CD4-positive, alpha-beta T cell treated with Interleukin-2 at 100 ng/mL for 4 hours (primary cell): ENCODE results near the gene FMNL1.
"Not testable (repeated sequence)": the region's sequence is repeated elsewhere in the genome, so short reads cannot be mapped to it uniquely, and the experiment has no call there.

Experiments
- DNase-seq: peaks from one replicate; pipeline ENCODE4 v3.0.0-alpha.2; 2020; ENCODE audit warnings: low spot score

The FMNL1 gene

DNA sequence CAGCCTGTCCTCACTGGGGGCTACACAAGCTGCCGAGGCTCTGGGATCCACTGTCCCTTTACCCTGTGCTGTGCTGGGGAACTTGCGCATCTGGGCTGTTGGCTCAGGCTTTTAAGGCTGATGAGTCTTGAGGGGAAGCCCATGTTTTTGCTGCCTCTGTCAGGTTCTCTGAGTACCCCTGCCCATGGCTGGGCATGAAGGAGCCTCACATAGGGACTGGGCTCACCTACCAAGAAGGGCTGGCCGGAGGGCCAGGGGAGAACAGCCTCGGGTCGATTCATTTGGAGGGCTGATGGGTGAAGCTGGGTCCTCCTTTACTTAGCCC lies 14.6 kb downstream of the FMNL1 start:
- no peak for DNase-seq

GRCh38 chr17:45237686-45238085 lies 16.0 kb downstream of the FMNL1 start:
- DNase-seq, result no peak

DNA sequence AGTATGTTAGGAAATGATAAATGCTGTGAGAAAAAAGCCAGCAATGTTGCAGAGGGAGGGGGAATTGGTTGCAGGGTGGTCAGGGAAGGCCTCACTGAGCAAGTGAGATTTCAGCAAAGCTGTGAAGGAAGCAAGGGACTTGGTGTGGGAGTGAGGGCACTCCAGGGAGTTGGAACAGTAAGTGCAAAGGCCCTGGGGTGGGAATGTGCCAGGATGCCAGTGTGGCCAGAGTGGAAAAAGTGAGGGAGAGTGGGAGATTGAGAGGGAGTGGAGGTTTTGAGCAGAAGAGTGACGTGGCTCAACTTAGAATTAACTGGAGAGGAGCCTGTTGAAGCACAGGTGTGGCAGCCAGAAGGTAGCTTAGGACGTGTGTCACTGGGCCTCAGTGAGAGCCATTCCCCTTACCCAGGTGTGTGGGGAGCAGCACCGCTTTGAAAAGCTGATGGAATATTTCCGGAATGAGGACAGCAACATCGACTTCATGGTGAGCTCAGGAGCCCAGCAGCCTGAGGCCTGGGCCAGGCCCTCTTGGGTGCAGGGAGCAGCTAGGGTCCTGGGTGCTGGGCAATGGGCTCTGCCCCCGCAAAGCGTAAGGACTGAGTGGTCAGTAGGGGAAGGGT lies 16.6 kb downstream of the FMNL1 start:
- DNase-seq, result no peak

- DNase-seq, result no peak
Measured at GRCh38 chr17:45240905-45241327, 19.2 kb downstream of the FMNL1 start.

DNA sequence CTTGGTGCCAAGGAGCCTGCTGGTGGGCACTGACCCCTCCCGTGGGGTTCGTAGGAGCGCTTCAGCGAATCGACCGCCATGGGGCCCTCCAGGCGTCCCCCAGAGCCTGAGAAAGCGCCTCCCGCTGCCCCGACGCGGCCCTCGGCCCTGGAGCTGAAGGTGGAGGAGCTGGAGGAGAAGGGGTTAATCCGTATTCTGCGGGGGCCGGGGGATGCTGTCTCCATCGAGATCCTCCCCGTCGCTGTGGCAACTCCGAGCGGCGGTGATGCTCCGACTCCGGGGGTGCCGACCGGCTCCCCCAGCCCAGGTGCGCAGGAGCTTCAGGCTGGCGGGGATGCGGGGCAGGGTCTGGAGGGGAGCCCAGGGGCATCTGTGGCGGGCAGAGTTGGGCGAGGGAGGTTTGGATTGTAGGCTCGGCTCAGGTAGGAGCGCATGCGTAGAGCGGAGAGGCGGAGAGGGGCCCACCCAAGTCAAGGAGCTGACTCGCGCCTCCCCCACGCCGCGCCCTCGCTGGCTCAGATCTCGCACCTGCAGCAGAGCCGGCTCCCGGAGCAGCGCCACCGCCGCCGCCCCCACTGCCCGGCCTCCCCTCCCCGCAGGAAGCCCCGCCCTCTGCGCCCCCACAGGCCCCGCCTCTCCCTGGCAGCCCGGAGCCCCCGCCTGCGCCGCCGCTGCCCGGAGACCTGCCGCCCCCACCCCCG lies 19.8 kb downstream of the FMNL1 start:
- no peak for DNase-seq

GRCh38 chr17:45242029-45242414 lies 20.3 kb downstream of the FMNL1 start:
- no peak for DNase-seq

DNA sequence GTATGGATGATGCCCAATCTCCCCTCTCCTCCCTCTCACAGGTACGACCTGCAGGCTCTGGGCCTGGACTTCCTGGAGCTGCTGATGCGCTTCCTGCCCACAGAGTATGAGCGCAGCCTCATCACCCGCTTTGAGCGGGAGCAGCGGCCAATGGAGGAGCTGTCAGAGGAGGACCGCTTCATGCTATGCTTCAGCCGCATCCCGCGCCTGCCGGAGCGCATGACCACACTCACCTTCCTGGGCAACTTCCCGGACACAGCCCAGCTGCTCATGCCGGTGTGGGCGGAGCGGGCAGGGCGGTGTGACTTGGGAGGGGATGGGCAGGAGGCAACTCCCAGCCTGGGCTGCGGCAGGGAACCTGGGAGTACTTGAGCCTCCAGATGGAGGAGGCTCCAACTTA lies 22.1 kb downstream of the FMNL1 start:
- DNase-seq, result no peak

- DNase-seq, result no peak
Measured at GRCh38 chr17:45244725-45245656, 23.3 kb downstream of the FMNL1 start.

GRCh38 chr17:45246338-45246737 lies 24.7 kb downstream of the FMNL1 start:
- no peak for DNase-seq

GRCh38 chr17:45246861-45247428 lies 25.3 kb downstream of the FMNL1 start:
- no peak for DNase-seq

- DNase-seq, result peak; percentile 96
Measured at GRCh38 chr17:45247429-45248131, 25.9 kb downstream of the FMNL1 start.

DNA sequence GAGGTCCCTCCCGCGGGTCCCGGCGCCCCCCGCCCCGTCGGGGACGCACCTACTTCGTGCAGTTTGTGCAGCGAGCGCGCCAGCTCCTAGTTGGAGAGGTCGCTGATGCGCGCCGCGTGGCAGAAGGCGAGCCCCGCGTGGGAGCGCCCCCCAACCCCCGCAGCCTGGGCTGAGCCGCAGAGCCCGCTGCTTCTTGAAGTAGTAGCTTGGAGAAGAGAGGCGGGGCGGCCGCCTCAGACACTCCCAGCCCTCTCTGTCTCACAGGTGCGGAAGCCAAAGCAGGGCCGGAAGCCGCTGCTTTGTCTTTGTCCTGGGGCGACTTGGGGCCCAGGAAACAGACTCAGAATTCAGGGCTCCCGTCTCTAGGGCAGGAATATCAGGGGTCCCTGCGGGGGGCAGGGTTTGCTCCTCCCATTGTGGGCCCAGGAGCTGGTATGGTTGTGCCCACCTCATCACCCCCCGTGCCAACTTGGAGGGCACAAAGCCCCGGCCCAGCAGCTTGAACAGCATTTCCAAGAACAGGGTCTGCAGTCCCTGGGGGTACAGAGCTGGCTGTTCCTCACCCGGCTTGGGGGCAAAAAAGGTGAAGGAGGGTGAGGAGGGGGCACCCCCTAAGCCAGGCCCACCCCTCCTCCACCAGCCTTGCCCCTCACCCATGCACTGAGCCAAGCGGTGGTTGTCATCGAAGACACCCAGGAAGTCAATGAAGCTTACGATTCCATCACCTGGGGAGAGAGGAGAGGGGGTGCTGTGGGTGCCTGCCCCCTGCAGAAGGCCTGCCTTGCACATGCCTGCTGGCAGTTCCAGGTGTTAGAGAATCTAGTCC lies 26.7 kb downstream of the FMNL1 start:
- peak; percentile 81 for DNase-seq

DNA sequence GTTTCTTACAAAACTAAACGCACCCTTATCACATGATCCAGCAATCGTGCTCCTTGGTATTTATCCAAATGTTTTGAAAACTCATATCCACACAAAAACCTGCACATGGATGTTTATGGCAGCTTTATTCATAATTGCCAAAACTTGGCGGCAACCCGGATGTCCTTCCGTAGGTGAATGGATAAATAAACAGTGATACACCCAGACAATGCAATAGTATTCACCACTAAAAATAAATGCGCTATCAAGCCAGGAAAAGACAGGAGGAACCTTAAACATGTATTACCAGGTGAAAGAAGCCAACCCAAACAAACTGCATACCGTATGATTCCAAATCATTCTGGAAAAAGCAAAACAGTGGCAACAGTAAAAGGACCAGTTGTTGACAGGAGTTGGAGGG lies 30.2 kb downstream of the FMNL1 start:
- no peak for DNase-seq

DNA sequence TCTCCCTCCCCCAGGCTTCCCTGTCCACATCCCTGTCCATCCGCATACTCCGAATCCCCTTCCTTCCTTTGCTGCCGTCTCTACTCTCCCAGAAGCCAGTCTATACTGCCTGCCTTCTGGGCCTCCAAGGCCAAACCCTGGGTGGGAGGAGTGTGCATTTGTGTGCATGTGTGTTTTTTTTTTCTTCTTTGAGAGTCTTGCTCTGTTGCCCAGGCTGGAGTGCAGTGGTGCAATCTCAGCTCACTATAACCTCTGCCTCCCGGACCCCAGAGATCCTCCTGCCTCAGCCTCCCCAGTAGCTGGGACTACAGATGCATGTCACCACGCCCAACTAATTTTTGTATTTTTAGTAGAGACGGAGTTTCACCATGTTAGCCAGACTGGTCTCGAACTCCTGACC lies 31.6 kb downstream of the FMNL1 start:
- not testable (repeated sequence) for DNase-seq

DNA sequence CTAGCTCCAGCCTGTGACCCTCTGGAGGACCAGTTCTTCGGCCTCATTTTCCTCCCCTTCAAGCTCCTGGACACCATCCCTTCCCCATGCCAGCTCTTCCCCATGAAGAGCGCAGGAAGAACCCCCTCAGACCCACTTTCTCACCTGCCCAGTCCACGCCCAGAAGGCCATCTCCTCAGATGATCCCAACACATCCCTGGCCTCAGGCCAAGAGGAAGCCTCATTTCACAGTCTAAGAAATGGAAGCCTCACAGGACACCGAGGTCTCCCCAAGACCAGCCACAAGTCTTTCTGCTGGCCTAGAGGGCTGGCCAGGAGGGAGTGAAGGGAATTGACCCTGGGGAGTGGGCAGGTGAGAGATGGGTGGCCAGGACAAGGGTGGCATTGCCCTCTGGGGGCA lies 32.2 kb downstream of the FMNL1 start:
- no peak for DNase-seq

DNA sequence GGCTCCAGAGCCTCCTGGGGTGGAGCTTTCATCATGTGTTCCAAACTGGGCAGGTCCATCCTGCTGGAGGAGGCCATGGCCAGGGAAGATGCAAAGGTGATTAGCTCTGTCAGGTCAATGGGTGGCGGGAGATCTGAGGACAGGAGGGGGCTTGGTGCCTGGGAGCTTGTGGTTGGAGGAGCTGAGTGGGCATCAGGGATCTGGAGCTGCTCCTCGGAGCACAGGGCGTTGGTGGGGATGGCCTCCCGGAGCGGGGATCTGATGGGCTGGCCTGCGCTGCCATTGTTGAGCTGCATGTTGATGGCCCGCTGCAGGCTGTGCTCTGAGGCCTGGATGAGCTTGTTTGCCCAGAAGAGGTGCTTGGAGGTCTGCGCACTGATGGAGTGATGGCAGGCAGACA lies 33.7 kb downstream of the FMNL1 start:
- DNase-seq, result no peak

DNA sequence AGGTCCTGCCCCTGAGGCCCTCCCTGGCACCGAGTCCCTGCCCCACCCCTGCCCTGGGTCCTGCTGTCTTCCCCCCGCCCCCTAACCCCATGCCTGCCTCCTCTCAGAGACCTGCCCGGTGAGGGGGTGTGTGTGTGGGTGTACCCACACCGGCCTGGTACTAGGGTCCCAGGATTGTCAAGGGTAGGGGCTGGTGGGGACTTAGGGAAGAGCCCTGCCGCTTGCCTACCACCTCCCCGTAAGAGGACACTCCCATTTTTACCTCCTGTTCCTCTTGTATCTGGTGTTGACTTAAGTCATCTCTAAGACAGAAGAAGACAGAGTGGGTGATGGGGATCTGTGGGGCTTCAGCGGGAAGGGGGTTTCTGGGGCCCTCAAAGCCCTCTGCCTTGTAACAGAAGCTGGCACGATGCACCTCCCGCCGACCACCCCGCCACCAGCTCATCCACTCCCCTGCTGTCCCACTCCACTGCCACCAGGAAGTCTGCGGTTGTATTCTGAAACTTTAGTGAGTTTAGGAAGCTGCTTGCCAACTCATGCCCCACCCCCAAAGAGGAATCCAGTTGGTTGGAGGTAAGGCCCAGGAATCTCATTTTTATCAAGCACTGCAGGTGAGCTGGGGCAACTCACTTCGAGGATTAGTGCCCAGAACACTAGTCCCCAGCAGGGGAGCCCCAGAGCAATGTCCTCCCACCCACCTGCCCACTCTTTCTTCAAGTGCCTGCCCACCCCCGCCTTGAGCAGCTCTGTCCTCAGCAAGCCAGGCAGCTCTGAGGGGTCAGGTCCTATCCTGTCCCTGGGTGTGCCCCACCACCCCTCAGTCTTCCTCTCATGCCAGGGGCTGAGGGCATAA lies 34.7 kb downstream of the FMNL1 start:
- DNase-seq, result no peak

- DNase-seq, result no peak
Measured at GRCh38 chr17:45257115-45257514, 35.4 kb downstream of the FMNL1 start.

DNA sequence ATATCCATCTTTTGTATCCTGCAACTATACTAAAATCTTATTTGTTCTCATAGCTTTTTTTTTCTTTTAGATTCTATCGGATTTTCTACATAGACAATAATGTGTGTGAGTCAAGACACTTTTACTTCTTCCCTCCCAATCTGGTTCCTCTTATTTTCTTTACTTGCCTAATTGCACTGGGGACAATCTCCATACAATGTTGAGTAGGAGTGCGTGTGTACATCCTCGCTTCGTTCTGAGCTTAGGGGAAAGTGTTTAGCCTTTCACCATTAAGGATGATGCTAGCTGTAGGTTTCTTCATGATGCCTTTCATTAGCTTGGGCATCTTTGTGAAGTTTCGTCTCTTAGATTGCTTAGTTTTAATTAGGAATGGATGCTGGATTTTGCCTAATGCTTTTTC lies 37.3 kb downstream of the FMNL1 start:
- no peak for DNase-seq

DNA sequence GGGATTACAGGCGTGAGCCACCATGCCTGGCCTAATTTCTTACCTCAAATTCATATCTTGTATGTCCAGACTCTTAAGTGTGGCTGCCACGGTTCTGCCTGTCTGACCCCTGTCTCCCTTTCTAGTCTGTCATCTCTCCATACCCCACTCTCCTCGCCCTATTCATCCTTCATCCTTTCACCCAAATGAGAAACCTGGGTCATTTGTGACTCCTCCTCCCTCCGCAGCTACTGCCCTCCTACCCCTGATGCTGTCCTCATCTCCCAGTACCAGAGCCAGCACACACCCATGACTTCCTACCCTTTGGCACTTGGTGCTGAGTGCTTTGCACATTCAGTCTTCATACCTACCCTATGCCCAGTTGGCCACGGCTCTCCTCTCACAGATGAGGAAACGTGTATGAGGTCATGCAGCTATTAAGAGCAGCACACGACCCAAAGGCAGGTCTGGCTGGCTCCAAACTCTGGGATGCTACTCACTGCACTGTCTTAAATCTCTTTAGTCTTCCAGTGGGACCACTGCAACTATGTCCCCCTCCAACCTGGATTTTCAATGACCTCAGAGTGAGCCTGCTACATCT lies 38.6 kb downstream of the FMNL1 start:
- DNase-seq, result no peak
